Measurements from ENCODE around the gene CEP95.
"Not testable (repeated sequence)": the region's sequence is repeated elsewhere in the genome, so short reads cannot be mapped to it uniquely, and the experiment has no call there.

DNA sequence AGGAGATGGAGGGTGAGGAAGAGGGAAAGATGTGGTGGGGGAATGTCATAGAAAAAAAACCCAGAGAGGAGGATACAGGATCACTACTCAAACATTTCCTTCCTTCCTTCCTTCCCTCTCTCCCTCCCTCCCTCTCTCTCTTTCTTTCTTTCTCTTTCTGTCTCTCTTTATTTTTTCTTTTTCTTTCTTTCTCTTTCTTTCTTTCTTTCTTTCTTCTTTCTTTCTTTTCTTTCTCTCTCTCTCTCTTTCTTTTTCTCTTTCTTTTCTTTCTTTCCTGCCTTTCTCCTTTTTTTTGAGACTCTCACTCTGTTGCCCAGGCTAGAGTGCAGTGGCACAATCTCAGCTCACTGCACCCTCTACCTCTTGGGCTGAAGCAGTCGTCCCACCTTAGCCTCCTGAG is 39.9 kb upstream of the CEP95 start:
- TF ChIP-seq POLR2A (IDR thresholded peaks at IDR 0.05; ENCODE audit: low read length); CTCF (IDR thresholded peaks at IDR 0.05); PHF8 (IDR thresholded peaks at IDR 0.05; ENCODE audit: borderline replicate concordance, low read depth); RCOR1 (IDR thresholded peaks at IDR 0.05; ENCODE audit: low read depth, low read length); JUN (IDR thresholded peaks at IDR 0.05); KDM5A (IDR thresholded peaks at IDR 0.05); MYC (IDR thresholded peaks at IDR 0.05; ENCODE audit: borderline replicate concordance, low read length); MAFK (IDR thresholded peaks at IDR 0.05; ENCODE audit: partially characterized antibody); ESRRA (IDR thresholded peaks at IDR 0.05; ENCODE audit: borderline replicate concordance, low read length): not testable (repeated sequence)

Data from A549 (cell line).